Fibroblast of lung (primary cell): ENCODE data around the gene CMSS1. TPM values are rescaled to one million over a fixed set of nuclear protein-coding genes. Genes with fewer than 3 reads are reported as not detected.

ENCODE experiments used
- DNase-seq, 2 donors: peaks; one replicate each; pipeline versions ENCODE4 v3.0.0 to v3.0.0-alpha.2; 2010; ENCODE audit warnings: low read depth in 2 of 2
- H2AFZ ChIP-seq: 2 replicates; pipeline ENCODE4 v1.5.1; 2012; ENCODE audit warnings: low read length, control low read depth, inconsistent platforms
- H3K27ac ChIP-seq: 2 replicates; pipeline ENCODE4 v1.5.1; 2011; ENCODE audit warnings: low read length, control low read depth; ENCODE audit not compliant: insufficient read depth
- H3K27me3 ChIP-seq: 2 replicates; pipeline ENCODE4 v1.5.1; 2011; ENCODE audit warnings: mild to moderate bottlenecking, low read length; ENCODE audit not compliant: control insufficient read depth, insufficient read depth
- H3K36me3 ChIP-seq: 2 replicates; pipeline ENCODE4 v1.5.1; 2011; ENCODE audit warnings: low read length; ENCODE audit not compliant: control insufficient read depth, insufficient read depth
- H3K4me1 ChIP-seq: 2 replicates; pipeline ENCODE4 v1.5.1; 2011; ENCODE audit warnings: low read length; ENCODE audit not compliant: control insufficient read depth, insufficient read depth; ENCODE audit errors: extremely low read depth
- H3K4me2 ChIP-seq: 2 replicates; pipeline ENCODE4 v1.5.1; 2011; ENCODE audit warnings: low read length, control low read depth; ENCODE audit not compliant: insufficient read depth; ENCODE audit errors: extremely low read depth
- H3K4me3 ChIP-seq, 4 experiments: fragments of 200-600 bp in 1 of 4; sonication (generic) in 1 of 4; replicated peaks in 1 of 4; 2 replicates each; pipeline ENCODE4 v1.5.1; 2011 to 2016; ENCODE audit warnings: low read length in 4 of 4, low read depth in 3 of 4, mild to moderate bottlenecking in 3 of 4, control low read depth in 2 of 4, inconsistent platforms in 1 of 4, mixed read lengths in 1 of 4; ENCODE audit not compliant: insufficient read depth in 1 of 4; ENCODE audit errors: control extremely low read depth in 1 of 4
- H3K79me2 ChIP-seq: 2 replicates; pipeline ENCODE4 v1.5.1; 2012; ENCODE audit warnings: mild to moderate bottlenecking, low read length, inconsistent platforms; ENCODE audit not compliant: control insufficient read depth, insufficient read depth
- H3K9ac ChIP-seq: 2 replicates; pipeline ENCODE4 v1.5.1; 2011; ENCODE audit warnings: mild to moderate bottlenecking, low read length, control low read depth; ENCODE audit not compliant: insufficient read depth
- H3K9me3 ChIP-seq: 2 replicates; pipeline ENCODE4 v1.5.1; 2012; ENCODE audit warnings: low read depth, low read length; ENCODE audit not compliant: control insufficient read depth, insufficient read depth
- H4K20me1 ChIP-seq: 2 replicates; pipeline ENCODE4 v1.5.1; 2011; ENCODE audit warnings: low read length; ENCODE audit not compliant: control insufficient read depth, insufficient read depth; ENCODE audit errors: extremely low read depth
- EZH2 ChIP-seq: IDR thresholded peaks from 2 replicates; pipeline ENCODE4 v1.5.1; 2012; ENCODE audit warnings: low read length, control low read depth, mild to moderate bottlenecking; ENCODE audit errors: missing control alignments
- polyA plus RNA-seq, 2 donors: library from polyadenylated mRNA; depleted of rRNA in 1 of 2; stranded (reverse) in 1 of 2; unstranded in 1 of 2; fragments of >200 nt; gene quantifications; 2 replicates each; pipeline ENCODE4 v1.2.1, GENCODE V29; 2011 to 2012; ENCODE audit warnings: missing spikeins in 1 of 2
- total RNA-seq: library from RNA; depleted of rRNA; stranded (reverse); fragments of >200 nt; gene quantifications from 2 replicates; pipeline ENCODE4 v1.2.1, GENCODE V29; 2014
- TF ChIP-seq, protein P1 (sequence below), 2 donors: IDR thresholded peaks in 1 of 2; conservative IDR thresholded peaks in 1 of 2; 1 replicate in 1 of 2; 2 replicates in 1 of 2; pipeline ENCODE4 v1.5.1; 2011 to 2012; ENCODE audit warnings: low read length in 2 of 2, control low read depth in 1 of 2, inconsistent platforms in 1 of 2, low read depth in 1 of 2, mild to moderate bottlenecking in 1 of 2

CMSS1 gene
- total and polyA plus RNA-seq, 2 donors (not counting 1 experiment from before 2014, with no cell fraction given), result 6.9 to 13.2 TPM

DNA sequence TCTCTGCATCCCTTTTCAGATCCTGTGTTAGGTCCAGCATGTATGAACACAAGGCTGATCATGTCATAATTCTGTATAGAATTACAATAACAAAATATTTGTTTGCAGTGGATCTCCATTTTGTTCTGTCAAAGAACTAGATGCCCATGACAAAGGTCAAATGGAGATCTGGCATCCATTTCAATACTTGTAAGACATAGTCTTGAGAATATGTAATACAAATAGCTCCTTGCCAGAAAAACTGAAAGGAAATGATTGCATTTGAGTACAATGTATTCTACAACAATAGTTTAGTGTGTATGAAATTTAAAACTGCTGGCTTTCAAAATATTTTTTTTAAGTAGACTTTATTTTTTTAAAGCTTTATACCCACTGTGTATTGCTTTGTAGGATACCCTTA lies 101.1 kb downstream of the CMSS1 start:
- H3K4me1 ChIP-seq, result no peaks in the 10 kb centered on the region
- H3K79me2 ChIP-seq, result no peaks in the 10 kb centered on the region
- H3K36me3 ChIP-seq, result no peaks in the 10 kb centered on the region
- H3K27ac ChIP-seq, result no peak overlapping the region
- peak; percentile 15 to 48 for DNase-seq
- no peaks in the 10 kb centered on the region for H4K20me1 ChIP-seq
- no peak overlapping the region for H3K4me3 ChIP-seq
- H3K4me2 ChIP-seq, result no peak overlapping the region
- no peak overlapping the region for H2AFZ ChIP-seq
- H3K9ac ChIP-seq, result no peak overlapping the region
- no peak for TF ChIP-seq EZH2
- TF ChIP-seq, protein P1, sequence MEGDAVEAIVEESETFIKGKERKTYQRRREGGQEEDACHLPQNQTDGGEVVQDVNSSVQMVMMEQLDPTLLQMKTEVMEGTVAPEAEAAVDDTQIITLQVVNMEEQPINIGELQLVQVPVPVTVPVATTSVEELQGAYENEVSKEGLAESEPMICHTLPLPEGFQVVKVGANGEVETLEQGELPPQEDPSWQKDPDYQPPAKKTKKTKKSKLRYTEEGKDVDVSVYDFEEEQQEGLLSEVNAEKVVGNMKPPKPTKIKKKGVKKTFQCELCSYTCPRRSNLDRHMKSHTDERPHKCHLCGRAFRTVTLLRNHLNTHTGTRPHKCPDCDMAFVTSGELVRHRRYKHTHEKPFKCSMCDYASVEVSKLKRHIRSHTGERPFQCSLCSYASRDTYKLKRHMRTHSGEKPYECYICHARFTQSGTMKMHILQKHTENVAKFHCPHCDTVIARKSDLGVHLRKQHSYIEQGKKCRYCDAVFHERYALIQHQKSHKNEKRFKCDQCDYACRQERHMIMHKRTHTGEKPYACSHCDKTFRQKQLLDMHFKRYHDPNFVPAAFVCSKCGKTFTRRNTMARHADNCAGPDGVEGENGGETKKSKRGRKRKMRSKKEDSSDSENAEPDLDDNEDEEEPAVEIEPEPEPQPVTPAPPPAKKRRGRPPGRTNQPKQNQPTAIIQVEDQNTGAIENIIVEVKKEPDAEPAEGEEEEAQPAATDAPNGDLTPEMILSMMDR (conservative IDR thresholded peaks at IDR 0.05 in 1 of 2, IDR thresholded peaks at IDR 0.05 in 1 of 2; ENCODE audit: low read depth in 1 of 2, low read length in 2 of 2), result no peak
- H3K27me3 ChIP-seq, result no peaks in the 10 kb centered on the region
- H3K9me3 ChIP-seq, result no peaks in the 10 kb centered on the region

DNA sequence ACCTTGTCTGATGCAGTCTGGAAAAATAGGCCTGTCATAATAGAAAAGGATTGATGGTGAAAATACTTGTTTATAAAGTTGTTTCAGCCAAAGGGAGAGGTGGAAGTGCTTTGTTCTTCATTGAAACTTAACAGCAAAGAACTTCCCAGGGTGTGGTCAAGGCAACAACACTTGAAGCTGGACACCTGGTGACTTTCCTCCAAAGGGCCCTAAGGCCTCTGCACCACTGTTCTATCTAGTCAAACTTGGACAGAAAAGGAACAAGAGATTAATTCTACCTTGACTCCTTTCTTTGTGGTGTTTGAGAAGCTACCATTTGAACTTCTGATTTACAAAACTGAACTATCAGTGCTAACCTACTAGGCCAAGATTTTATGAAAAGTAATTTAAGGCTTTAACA lies 102.0 kb downstream of the CMSS1 start:
- H3K4me1 ChIP-seq, result no peaks in the 10 kb centered on the region
- TF ChIP-seq EZH2, result no peak
- TF ChIP-seq, protein P1 (conservative IDR thresholded peaks at IDR 0.05 in 1 of 2, IDR thresholded peaks at IDR 0.05 in 1 of 2; ENCODE audit: low read depth in 1 of 2, low read length in 2 of 2), result no peak
- H3K9ac ChIP-seq, result no peak overlapping the region
- no peaks in the 10 kb centered on the region for H4K20me1 ChIP-seq
- H3K9me3 ChIP-seq, result no peaks in the 10 kb centered on the region
- no peak overlapping the region for H3K4me3 ChIP-seq
- H2AFZ ChIP-seq, result no peak overlapping the region
- no peak overlapping the region for H3K4me2 ChIP-seq
- no peaks in the 10 kb centered on the region for H3K79me2 ChIP-seq
- H3K27ac ChIP-seq, result no peak overlapping the region
- no peaks in the 10 kb centered on the region for H3K27me3 ChIP-seq
- no peaks in the 10 kb centered on the region for H3K36me3 ChIP-seq
- no peak for DNase-seq

DNA sequence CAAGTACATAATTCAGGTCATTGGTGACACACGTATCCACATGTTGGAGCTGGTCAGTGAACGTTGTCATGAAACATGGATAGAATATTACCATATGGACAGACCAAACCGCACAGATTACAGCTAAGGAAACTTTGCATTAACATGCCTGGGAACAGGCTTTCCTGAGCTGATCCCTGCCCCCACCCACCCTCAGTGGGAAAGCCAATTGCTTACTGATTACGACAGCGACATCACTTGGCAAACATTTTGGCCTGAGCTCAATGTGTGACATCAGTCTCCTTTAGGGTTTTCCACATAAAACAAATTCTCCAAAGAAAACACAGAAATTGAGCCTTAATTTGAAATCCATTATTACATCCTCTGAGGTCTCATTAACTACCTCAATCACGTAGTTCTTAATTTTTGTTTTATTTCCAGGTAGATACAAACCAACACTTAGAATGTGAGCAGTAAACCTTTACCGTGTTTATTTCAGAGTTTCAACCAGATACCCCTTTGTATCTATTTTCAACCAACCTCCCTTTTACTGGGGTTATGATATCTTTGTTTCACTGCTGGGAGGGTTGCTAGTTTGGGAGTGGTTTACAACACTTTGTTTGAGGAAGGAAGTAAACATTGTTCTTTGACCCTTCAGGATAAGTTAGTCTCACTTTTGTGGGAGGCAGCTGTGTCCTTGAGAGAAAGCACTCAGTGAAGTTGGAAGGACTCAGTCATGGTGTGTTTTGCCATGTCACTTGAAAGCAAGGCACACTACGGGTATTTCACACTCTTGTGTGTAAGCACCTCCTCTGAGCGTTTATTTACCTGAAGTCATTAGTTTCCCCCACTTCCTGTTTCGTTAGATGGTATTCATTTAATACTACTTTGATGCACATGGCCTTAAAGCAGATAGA lies 103.1 kb downstream of the CMSS1 start:
- peaks cover 2% of the 10 kb centered on the region for H3K4me1 ChIP-seq
- H3K36me3 ChIP-seq, result no peaks in the 10 kb centered on the region
- no peak overlapping the region for H2AFZ ChIP-seq
- H3K27me3 ChIP-seq, result no peaks in the 10 kb centered on the region
- H3K79me2 ChIP-seq, result no peaks in the 10 kb centered on the region
- TF ChIP-seq, protein P1 (conservative IDR thresholded peaks at IDR 0.05 in 1 of 2, IDR thresholded peaks at IDR 0.05 in 1 of 2; ENCODE audit: low read depth in 1 of 2, low read length in 2 of 2), result no peak
- no peak for TF ChIP-seq EZH2
- H3K27ac ChIP-seq, result no peak overlapping the region
- H4K20me1 ChIP-seq, result no peaks in the 10 kb centered on the region
- no peak overlapping the region for H3K4me2 ChIP-seq
- no peaks in the 10 kb centered on the region for H3K9me3 ChIP-seq
- no peak overlapping the region for H3K4me3 ChIP-seq
- DNase-seq, result peak; percentile 48 to 72
- no peak overlapping the region for H3K9ac ChIP-seq
